UCSD-AML1 (cell line): ENCODE data around the gene ARHGEF28.

Experiments
- DNase-seq: peaks from one replicate; lab custom pipeline; 2025; ENCODE audit not compliant: unreplicated experiment; lab: John Stamatoyannopoulos, UW

Gene ARHGEF28

DNA sequence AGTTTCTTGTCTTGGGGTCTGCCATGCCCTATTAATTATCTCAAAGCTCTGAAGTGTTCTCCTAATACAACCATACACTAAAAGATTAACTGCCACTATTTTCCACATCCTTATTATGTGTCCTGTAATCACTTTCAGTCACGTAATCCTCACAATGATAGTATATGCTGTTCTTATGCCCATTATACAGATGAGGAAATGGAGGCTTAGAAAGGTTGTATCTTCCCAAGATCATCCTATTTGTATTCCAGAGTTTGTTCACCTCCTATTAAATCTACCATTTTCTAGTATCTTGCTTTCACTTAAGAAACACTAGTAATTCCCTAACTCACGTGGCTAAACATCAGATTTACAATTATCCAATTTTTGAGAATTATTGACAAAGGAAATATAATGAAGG lies 2.9 kb upstream of the ARHGEF28 start:
- DNase-seq: no peak

DNA sequence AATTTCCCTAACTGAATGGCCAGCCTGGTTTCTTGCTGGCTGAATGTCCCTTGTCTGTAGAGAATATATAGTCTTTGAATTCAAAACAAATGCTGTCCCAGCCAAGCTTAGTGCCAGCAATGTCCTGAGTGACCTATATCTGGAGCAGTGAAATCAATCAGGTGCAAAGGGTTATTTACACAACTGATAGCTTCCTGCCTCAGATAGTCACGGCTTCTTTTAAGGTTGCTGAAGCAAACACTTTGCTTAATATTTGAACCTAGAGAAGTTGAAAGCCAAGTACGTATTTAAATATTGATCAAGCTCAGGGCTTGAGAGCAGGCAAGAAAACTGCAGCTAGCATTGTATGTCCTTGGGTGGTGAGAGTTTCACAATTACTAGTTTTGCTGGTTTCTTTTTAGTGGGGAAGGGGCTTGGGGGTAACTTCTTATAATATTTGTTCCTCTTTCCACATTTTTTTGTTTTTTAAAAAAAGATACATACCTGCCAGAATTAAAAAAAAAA lies 2.0 kb upstream of the ARHGEF28 start:
- no peak for DNase-seq

DNA sequence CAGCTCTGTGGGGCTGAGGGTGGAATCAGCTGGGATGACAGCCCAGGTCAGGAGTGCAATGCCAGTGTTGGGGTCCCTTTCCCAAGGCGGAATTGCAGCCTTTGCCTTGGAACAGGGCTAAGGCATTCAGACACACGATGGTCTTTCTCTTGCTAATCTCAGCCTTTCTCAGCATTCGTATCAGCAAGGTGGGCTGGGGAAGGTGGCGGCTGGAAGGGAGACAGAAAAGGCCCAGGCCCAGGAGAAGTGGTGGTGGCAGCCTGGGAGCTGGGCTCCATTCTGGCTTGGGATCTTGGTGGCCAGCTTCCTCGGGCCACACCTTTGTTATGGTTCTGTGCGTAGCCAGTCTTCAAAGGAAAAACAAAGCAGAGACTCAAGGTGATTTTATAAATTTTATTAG lies 1.1 kb upstream of the ARHGEF28 start:
- DNase-seq: no peak

DNA sequence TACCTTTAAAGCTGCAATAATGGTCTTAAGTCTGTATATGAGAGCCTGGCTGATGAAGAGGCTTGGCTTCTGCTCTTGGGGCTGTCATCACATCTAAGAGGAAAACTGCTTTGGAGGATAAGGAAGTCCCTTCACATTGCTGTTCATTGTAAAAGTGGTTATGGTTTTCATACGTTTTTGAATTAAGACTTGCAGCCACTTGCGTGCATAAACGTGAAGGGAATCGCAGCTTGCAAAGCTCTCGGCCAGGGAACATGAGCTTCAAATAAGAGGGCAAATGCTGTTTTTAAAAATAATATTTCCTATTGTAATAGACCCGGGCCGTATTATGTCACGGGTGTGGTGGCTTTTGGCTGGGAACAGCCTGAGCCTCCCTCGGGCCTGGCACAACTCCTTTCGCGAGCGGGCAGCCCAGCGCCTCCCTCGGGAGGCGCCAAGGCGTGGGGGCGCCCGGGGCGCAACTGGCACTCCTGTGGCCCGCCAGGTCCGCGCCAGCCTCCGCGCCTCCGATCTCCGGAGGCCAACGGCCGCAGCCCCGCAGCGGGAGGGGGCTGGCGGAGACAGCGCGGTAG lies 538 bp upstream of the ARHGEF28 start:
- DNase-seq: no peak

DNA sequence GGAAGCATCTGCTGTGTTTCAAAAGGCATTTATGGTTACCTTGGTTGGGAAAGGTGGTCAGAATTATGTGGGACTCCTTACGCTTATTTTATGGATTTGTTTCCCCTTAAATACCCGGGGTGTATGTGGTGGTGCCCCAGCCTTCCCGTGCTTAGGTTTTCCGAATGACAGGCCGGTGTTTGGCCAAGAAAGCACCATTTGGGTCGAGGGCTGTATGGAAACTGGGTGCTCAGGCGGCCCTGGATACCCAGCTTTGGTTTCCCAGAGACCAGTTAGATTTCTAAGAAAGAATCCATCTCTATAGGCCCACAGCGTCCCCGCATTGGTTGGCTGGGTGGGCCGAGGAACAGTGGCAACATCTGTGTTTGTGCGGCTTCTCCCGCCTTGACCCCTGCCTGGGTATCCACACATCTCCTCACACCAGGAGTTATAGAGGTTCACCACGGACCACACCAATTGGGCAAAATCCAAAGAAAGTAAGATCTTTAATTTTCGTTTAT lies 868 bp downstream of the ARHGEF28 start:
- no peak for DNase-seq

DNA sequence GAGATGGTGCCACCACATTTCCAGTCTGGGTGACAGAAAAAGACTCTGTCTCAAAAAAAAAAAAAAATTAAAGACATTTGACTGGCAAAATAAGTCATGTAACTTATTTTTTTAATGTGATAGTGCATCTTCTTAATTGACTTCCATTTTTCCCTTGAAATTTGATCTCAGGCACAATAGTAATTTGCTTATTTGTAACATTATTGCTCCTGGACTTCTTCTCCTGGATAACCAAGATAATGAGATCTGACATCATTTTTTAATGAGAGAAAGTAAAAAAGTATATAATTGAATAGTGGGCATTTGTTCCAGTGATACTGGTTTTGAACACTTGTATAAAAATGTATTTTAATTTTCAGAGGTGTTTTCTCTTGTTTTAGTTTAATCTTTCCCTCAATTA lies 3.5 kb downstream of the ARHGEF28 start:
- DNase-seq: no peak

DNA sequence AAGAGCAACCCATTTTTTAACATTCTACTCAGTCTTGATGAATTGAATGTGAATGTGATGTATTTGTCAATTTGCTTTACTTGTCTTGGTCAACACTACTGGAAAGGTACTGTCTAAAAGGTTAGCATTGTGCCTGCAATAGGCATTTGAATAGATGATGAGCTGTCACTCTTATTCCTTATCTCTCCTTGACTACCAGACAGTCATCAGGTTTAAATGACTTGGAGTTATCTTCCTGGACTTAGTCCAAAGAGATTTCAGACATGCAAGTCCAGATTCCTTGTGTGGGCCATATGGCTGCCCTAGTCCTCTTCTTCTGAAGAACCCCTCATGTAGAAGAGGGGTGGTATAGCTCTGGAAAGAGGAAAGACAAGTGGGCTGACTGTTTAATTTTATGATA lies 4.8 kb downstream of the ARHGEF28 start:
- DNase-seq: no peak

DNA sequence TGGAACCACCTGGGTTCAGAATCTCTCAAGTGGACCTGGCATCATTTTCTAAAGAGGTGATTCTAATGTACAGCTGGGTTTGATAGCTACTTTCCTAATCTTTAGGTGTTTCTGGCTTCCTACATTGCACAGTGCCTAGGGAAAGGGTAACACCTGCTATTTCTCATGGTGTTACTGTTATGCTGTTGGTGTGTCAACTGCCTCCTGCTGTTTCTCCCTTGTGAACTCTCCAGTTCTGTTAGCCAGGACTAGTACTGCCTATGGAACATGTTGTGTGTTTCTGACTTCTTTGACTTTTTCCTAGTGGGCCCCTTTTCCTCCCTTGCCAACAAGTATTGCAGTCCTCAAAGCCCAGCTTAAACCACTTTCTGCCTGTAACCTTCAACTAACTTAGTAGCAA lies 5.5 kb downstream of the ARHGEF28 start:
- DNase-seq: no peak

DNA sequence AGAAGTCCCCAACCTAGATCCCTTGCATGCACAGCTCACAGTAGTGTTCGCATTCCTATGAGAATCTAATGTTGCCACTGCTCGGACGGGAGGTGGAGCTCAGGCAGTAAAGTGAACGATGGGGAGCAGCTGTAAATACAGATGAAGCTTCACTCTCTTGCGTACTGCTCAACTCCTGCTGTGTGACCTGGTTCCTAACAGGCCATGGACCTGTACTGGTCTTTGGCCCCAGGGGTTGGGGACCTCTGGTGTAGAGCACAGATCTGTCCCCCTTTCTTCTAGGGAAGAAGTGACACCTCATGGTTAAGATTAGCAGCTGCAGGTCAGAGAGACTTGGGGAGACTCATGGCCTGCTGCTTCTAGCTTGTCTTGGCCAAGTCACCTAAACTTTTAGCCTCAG lies 7.1 kb downstream of the ARHGEF28 start:
- DNase-seq: no peak

DNA sequence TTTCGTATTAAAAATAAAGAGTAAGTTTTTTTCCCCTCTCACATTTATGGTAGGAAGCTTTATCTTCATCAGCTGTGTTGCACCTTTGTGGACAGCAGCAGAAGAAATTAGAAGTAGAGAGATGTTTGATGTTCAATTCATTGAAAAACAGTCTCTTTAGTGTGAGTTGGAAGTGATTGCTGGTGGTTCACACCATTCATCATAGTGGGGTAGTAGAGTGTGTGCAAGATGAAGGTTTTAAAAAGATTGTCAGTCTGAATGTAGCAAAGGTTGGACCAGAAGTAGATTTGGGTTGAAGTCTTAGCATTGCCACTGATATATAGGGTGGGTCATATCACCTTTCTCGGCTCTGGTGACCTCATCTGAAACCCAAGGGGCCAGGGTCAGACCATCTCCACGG lies 10.4 kb downstream of the ARHGEF28 start:
- no peak for DNase-seq

DNA sequence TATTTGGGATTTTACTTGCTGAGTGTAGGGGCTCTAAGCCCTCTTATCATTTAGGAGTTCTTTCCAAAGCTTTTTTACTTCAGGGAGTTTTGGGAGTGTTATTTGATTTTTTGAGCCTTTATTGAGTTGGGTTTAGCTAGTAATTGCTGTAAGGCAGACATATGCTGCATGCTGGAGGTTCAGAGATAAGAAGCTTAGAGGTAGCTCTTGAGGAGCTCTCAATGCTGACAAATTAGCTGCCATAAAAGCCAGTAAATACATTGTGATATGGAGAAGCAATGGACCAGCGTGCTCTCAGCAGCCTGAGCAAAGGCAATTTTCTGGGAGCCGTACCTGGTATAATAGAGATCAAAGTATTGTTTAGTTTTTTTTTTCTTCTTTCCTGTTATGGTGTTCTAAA lies 11.6 kb downstream of the ARHGEF28 start:
- no peak for DNase-seq

DNA sequence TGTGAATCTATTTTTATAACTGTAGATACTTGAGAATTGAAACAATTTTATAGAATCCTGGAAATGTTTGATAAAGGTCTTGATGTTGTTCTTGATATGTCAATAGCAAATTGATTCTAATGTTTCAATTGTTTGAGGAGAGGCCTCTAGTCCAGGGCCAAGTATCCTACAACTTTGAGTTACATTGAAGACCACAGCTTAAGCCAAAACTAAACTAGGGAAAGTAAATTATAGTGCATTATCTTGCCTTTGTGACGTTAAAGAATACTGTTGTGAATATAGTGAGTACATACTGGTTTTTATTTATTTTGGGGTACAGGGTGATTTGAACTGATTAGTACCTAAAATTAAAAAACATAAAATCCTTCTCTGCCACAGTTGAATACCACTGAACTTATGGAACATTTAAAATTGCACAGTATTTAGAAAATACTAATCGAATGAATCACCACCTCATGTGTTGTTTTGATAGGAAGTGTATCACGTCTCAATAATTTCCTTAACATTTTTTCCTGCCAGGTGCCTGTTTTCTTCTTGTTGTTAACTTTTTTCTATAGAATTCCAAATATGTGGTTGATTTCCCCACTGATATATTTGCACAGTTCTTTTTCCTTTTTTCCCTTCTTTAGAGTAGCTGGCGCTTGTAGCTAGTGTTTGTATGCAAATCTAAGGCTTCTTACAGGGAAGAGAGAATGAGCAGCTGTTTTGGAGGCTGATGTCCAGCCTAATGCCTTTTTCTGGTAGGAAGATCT lies 12.5 kb downstream of the ARHGEF28 start:
- DNase-seq: no peak

DNA sequence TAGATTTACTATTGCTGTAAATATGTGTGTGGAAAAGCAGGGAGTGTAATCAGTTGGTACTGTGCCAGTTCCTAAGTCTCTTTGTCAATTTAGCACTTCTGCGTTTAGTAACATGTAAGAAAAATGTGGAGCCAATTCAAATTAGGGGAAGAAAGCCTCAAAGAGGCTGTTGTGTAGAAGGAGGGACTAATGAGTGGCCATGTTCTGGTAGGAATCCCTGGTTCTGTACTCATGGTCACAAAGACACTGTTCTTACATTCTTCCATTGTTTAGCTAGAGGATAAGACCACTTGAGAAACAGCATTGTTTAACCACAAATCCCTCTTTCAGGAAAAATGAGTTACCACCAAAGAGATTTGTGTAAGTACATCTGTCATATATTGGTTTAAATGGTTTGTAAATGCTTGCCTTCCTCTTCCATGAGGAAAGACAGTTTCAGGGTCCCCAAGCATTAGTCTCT lies 14.9 kb downstream of the ARHGEF28 start:
- no peak for DNase-seq

DNA sequence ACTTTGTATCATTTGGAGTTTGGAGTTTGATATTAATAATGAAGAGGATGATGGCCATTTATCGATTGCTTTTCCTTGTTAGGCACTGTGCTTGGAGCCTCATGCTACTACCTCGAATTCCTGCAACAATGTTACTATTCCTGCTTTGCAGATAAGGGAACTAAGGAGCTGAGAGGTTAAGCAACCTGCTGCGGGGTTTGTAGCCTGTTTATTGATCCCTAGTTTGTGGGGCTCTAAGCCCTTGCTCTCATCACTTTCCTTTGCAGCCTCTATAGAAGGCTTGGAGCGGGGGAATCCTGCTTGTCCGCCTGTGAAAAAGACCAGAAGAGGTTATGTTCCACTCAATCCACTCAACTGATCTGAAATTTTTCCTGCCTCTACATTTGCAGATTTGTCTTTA lies 15.8 kb downstream of the ARHGEF28 start:
- DNase-seq: no peak

DNA sequence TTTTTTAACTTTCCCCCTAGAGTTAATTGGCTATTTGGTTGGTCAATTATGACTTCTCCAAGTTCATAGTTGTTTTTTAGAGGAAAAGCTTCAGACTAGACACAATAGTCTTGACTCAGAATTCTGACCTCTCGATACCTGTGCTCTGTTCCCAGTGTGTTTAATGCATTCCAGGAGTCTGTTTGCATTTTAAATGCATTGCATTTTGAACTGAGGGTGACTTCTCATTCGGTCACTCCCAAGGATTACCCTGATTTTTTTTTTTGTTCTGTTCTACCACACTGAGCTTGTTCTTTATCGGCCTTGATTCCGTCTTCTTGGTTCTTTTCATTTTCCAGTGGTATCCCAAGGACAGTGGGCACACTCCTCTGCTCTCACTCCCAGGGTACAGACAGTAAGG lies 16.3 kb downstream of the ARHGEF28 start:
- no peak for DNase-seq

DNA sequence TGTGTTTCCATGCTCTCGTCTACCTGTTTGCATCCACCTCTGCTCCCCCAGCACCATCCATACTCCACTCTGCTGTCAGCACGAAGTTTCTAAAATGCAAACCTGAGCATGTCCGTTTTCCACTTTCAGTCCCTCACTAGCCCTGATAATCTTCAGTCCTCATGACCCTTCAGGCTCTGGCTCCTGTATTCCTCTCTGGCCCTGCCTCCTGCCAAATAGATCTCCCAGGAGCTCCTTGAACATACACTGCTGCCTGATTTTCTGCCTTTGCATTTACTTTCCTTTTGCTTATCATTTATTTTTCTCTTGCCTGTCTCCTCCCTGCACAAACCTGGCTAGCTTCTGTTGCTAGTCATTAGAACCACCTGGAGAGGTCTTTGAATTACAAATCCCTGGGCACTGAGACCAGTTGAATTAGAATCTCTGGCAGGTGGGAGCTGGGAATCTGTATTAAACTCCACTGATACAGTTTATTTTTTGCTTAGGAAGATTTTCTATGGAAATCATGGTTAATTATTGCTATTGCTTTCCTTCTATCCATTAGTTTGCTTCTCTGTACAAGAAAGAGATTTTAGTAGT lies 18.5 kb downstream of the ARHGEF28 start:
- no peak for DNase-seq

DNA sequence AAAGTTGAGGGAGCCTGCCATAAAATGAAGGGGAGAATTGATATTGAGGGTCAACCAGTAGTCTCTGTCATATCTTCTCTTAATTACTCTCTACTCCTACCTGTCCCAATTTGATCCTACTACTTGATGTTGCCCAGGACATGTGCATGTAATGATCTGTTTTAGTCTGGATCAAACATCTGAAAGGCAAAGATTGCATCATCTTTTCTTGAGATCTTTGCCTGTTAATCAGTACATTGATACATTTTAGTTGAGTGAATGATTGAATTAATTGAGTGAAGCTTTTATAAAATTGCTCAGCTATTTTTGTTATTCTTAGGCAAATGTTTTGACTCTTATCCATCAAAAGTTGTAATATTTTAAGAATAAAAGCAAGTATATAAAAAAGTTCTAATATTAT lies 21.7 kb downstream of the ARHGEF28 start:
- DNase-seq: no peak

DNA sequence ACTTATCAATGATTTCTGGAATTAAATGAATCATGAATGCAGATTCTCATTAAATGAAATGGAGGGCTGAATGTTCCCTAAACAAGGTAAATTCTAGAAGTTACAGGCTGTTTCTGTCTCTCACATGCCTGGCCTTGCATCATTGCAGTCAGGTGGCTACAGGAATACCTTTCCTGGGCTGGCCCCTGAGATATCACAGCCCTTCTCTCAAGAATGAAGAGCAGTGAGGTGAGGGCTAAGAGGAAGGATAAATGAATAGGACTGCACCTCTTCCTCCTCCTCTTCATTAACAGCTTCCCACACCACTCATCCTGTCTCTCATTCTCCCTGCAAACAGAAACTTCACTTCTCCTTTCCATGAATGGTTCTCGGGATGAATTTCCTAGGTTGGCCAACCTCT lies 22.5 kb downstream of the ARHGEF28 start:
- no peak for DNase-seq

DNA sequence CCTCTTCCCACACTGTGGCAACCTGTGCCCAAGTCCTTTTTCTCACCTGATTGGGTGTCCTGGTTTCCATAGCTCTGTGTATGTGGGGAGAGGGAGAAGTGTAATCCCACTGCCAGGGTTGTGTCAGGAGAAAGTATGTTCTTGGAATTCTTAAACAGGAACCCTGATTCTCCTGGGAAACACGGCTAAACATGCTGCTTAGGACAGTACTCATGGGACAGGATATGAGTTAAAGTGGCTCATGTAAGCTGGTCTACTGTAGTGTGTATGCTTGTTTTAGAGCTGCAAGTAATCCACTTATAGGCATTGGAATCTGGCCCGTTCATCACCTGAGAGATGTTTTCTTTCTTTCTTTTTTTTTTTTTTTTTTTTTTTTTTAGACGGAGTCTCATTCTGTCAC lies 23.9 kb downstream of the ARHGEF28 start:
- DNase-seq: no peak

DNA sequence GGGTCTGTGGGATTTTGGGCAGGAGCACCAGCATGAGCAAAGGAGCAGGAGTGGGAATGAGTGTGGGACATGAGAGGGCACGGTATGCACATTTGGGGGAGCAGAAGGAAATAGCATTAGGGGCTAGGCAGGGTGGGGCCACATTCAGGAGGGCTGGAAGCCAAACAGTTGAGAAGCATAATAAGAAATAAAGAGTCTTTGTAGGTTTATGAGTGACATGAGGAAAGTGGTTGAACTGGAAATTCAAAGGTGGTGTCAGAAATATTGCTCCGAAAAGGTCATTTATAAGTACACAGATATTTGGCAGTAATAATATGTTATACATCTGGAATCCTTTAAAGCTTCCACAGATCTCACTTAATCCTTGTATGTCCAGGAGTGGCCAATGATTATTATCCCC lies 26.4 kb downstream of the ARHGEF28 start:
- DNase-seq: no peak

DNA sequence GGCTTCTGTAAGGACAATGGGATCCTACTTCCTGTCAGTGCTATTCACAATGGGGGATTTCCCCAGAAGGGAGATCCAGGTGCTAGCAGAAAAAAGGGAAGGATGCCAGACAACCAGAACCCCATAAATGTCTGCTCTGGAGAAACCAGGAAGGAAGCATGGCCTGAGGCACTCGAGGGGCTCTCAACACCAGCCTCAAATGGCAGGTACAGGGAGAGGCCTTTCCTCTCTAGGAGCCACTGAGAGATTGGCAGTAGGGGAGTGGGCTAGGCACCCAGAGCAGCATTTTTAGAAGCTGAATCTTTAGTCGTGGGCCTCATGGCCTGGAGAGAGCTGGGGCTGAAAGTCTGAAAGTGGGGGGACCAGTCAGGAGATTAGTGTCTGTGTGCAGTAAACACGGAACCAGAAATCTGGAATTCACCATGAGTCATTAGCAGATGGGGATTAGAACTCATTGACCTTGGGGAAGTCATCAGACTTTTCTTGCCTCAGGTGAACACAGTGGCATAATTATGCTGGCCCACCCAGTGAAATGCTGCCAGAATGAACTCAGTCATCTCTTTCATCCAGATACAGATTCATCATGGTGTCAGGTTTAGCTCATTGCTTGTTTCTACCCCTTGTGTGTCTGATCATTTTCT lies 28.3 kb downstream of the ARHGEF28 start:
- no peak for DNase-seq

DNA sequence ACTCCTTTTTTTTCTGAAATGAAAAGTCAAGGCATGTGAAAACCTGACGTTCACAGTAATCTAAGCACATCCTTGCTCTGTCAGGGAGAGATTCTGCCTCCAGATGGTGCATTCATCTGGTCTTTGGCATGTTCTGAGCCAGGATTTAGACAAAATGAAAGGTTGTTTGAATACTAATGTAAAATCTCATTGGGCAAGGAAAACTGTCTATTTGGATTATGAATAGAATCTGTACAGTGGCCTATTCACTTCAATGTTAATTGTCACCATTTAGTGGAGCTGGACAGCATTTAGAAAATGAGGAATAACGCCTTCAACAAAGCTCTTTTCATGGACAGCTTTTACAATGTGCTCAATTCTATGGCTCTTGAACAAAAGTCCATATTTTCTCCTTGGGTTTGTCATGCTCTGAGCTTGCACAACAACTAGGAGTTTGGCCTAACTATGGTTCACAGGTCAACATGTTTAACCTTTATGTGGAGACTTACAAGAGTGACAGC lies 28.9 kb downstream of the ARHGEF28 start:
- DNase-seq: no peak
